Stimulated activated CD4-positive, alpha-beta T cell treated with anti-CD3 and anti-CD28 coated beads, Interleukin-15, amount 100 ng/mL, for 1 hour (primary cell): ENCODE data around the gene WNT7B.

Source experiments
- DNase-seq, 2 donors: peaks; one replicate each; pipeline ENCODE4 v3.0.0-alpha.2; 2020; ENCODE audit warnings: low read depth in 1 of 2, low spot score in 1 of 2

WNT7B gene

DNA sequence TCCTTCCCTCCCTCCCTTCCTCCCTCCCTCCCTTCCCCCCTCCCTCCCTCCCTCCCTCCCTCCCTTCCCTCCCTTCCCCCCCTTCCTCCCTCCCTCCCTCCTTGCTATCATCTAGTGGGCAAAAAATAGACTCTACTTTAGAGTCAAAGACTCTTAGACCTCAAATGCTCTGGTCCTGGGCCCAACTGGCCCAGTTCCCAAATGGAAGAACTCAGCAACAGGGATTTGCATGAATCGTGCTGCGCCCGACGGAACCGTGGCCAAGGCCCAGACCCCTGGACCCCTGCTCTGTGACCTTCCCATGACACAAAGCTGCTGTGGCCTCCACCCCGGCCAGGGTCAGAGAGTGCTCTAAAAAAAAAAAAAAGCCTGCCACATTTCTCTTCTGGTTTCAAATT lies 97.4 kb downstream of the WNT7B start:
- DNase-seq, result no peak

DNA sequence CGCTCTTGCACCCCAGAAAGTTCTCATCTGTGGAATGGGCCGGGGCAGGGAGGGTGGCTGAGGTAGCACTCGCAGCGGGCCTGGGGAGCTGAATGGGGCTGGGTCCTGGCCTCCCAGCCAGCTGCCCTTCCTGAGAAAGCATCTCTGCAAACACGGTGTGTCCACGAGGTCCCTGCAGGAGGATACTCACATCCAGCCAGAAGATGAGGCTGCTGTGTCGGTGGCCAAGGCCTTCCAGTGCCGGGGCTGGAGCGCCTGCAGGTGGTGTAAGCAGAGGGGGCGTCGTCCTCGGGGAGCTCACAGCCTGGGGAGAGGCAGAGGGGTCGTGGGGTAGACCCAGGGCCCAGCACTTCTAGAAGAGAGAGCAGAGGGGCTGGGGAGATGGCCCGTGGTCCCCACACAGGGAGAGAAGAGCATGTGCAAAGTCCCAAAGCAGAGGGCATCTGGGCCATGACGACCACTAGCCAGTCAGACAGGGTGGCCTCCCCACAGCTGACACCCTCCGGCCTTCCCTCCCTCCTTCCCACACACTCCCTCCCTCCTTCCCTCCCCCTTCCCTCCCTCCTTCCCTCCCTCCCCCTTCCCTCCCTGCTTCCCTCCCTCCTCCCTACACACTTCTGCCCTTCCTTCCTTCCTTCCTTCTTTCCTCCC lies 97.9 kb downstream of the WNT7B start:
- no peak for DNase-seq

- no peak for DNase-seq
Observed at GRCh38 chr22:45878051-45878781, 98.7 kb downstream of the WNT7B start.

GRCh38 chr22:45877651-45878050 lies 99.3 kb downstream of the WNT7B start:
- DNase-seq, result no peak

- DNase-seq, result no peak
Observed at GRCh38 chr22:45877036-45877380, 100.0 kb downstream of the WNT7B start.

GRCh38 chr22:45876136-45877035 lies 100.6 kb downstream of the WNT7B start:
- DNase-seq, result no peak

DNA sequence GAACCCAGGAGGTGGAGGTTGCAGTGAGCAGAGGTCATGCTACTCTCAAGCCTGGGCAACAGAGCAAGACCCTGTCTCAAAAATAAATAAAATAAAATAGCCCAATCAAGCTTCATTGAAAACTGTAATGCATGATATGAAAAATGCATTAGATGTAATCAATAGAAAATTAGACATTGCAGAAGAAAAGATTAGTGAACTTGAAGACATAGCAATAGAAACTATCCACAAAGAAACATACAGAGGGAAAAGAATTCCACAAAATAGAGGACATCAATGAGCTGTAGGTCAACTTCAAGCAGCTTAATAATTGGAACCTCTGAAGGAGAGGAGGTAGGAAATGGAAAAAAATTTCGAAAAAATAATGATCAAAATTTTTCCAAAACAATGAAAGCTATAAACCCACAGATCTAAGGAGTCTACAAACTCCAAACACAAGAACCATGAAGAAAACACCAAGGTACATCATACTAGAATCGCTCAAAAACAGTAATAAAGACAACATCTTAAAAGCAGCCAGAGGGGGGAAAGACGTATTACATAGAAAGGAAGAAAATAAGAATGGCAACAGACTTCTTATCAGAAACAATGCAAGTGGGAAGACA lies 104.2 kb downstream of the WNT7B start:
- no peak for DNase-seq

DNA sequence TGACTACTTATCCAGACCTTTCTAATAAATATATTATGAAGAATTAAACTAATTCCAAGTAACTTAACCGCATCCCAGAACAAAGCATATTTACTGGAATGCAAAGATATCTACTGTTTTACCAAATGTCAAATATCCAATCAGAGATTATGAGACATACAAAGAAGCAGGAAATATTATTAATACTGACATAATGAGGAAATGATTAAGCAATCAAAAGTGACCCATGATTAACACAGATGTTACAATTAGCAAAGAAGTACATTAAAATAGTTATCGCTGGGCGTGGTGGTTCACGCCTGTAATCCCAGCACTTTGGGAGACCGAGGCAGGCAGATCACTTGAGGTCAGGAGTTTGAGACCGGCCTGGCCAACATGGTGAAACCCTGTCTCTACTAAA lies 105.2 kb downstream of the WNT7B start:
- no peak for DNase-seq
